ENCODE results near the gene MC1R.

GRCh38 chr16:89951509-89951908 is 32.8 kb downstream of the MC1R start:
- TF ChIP-seq CTCF (IDR thresholded peaks at IDR 0.05) (no peak), POLR2A (IDR thresholded peaks at IDR 0.05) (no peak)

Data from right lobe of liver (tissue), 4 donors.